ENCODE measurements around the gene PLAGL1.

DNA sequence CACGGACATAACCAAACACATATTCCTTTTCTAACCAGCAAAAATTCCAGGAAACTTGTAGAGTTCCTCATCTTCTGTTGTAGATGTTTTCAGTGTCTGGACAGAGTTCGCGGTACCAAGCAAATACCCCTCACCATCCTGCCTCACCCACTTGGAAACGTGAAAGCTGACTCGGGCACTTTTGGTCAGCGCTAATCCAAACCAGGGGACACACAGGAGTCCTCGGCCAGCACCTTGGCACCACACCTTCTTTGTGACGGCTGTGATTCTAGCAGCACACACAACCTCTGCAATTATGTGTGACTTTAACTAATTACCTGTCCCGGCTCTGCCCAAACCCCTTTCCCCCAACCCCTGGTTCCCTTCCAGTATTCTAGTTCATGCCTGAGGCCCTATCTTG is 58.1 kb downstream of the PLAGL1 start:
- TF ChIP-seq, protein P1, sequence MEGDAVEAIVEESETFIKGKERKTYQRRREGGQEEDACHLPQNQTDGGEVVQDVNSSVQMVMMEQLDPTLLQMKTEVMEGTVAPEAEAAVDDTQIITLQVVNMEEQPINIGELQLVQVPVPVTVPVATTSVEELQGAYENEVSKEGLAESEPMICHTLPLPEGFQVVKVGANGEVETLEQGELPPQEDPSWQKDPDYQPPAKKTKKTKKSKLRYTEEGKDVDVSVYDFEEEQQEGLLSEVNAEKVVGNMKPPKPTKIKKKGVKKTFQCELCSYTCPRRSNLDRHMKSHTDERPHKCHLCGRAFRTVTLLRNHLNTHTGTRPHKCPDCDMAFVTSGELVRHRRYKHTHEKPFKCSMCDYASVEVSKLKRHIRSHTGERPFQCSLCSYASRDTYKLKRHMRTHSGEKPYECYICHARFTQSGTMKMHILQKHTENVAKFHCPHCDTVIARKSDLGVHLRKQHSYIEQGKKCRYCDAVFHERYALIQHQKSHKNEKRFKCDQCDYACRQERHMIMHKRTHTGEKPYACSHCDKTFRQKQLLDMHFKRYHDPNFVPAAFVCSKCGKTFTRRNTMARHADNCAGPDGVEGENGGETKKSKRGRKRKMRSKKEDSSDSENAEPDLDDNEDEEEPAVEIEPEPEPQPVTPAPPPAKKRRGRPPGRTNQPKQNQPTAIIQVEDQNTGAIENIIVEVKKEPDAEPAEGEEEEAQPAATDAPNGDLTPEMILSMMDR (conservative IDR thresholded peaks at IDR 0.05; ENCODE audit: low read length), result no peak
- no peak for TF ChIP-seq EZH2phosphoT487 (IDR thresholded peaks at IDR 0.05; ENCODE audit: borderline replicate concordance)

Data from Loucy (cell line).